Activated CD4-positive, CD25-positive, alpha-beta regulatory T cell treated with anti-CD3 and anti-CD28 coated beads, Interleukin-2, amount 50 U/mL, for 72 hours (primary cell): ENCODE results near the gene ASB2.

Source experiments
- DNase-seq: peaks from one replicate; pipeline ENCODE4 v3.0.0; 2021

Gene ASB2

GRCh38 chr14:93960108-93960475, 16.3 kb downstream of the ASB2 start:
- no peak for DNase-seq

- DNase-seq = peak; percentile 87
Measured at GRCh38 chr14:93959239-93960107, 16.9 kb downstream of the ASB2 start.

GRCh38 chr14:93958567-93959238, 17.7 kb downstream of the ASB2 start:
- DNase-seq = no peak

- DNase-seq = no peak
Measured at GRCh38 chr14:93957751-93958566, 18.4 kb downstream of the ASB2 start.

GRCh38 chr14:93957333-93957710, 19.0 kb downstream of the ASB2 start:
- DNase-seq = no peak

GRCh38 chr14:93956514-93957332, 19.6 kb downstream of the ASB2 start:
- DNase-seq = no peak

GRCh38 chr14:93955850-93956481, 20.4 kb downstream of the ASB2 start:
- DNase-seq = no peak

- peak; percentile 43 for DNase-seq
Measured at GRCh38 chr14:93954900-93955849, 21.2 kb downstream of the ASB2 start.

GRCh38 chr14:93954516-93954830, 21.9 kb downstream of the ASB2 start:
- no peak for DNase-seq

GRCh38 chr14:93953739-93954515, 22.4 kb downstream of the ASB2 start:
- no peak for DNase-seq

GRCh38 chr14:93953263-93953662, 23.1 kb downstream of the ASB2 start:
- DNase-seq = no peak

- DNase-seq = no peak
Measured at GRCh38 chr14:93952829-93953228, 23.5 kb downstream of the ASB2 start.

- DNase-seq = no peak
Measured at GRCh38 chr14:93951635-93952540, 24.5 kb downstream of the ASB2 start.

GRCh38 chr14:93950948-93951634, 25.3 kb downstream of the ASB2 start:
- no peak for DNase-seq

GRCh38 chr14:93949511-93950075, 26.8 kb downstream of the ASB2 start:
- DNase-seq = no peak

GRCh38 chr14:93947282-93947681, 29.1 kb downstream of the ASB2 start:
- no peak for DNase-seq

- no peak for DNase-seq
Measured at GRCh38 chr14:93946541-93947090, 29.8 kb downstream of the ASB2 start.

- DNase-seq = no peak
Measured at GRCh38 chr14:93946104-93946503, 30.3 kb downstream of the ASB2 start.
